Trophoblast cell (in vitro differentiated cells and primary cell): ENCODE data around the gene CPNE9.

Experiments
- DNase-seq, 2 donors: peaks; one replicate each; pipeline ENCODE4 v3.0.0-alpha.2; 2016
- H2AFZ ChIP-seq: 2 replicates; pipeline ENCODE4 v1.6.1; 2013; ENCODE audit warnings: low read length, moderate library complexity, mild to moderate bottlenecking; ENCODE audit not compliant: insufficient read depth, poor library complexity
- H2AK5ac ChIP-seq: 2 replicates; pipeline ENCODE4 v1.6.1; 2013; ENCODE audit warnings: mild to moderate bottlenecking, low read length
- H2BK120ac ChIP-seq: 2 replicates; pipeline ENCODE4 v1.6.1; 2013; ENCODE audit warnings: low read length, mild to moderate bottlenecking, moderate library complexity; ENCODE audit not compliant: insufficient read depth, poor library complexity
- H2BK12ac ChIP-seq: 2 replicates; pipeline ENCODE4 v1.6.1; 2013; ENCODE audit warnings: mild to moderate bottlenecking, low read length, moderate library complexity
- H2BK5ac ChIP-seq: 2 replicates; pipeline ENCODE4 v1.6.1; 2013; ENCODE audit warnings: low read length, low read depth, moderate library complexity, mild to moderate bottlenecking; ENCODE audit not compliant: poor library complexity
- H3K14ac ChIP-seq: 2 replicates; pipeline ENCODE4 v1.6.1; 2013; ENCODE audit warnings: mild to moderate bottlenecking, low read length
- H3K18ac ChIP-seq: 2 replicates; pipeline ENCODE4 v1.6.1; 2013; ENCODE audit warnings: mild to moderate bottlenecking, low read length
- H3K23ac ChIP-seq: 2 replicates; pipeline ENCODE4 v1.6.1; 2013; ENCODE audit warnings: low read length
- H3K27ac ChIP-seq: 2 replicates; pipeline ENCODE4 v1.5.1; 2013; ENCODE audit warnings: low read depth, mild to moderate bottlenecking, inconsistent platforms, low read length, moderate library complexity
- H3K27me3 ChIP-seq: 2 replicates; pipeline ENCODE4 v1.6.1; 2013; ENCODE audit warnings: inconsistent platforms, mild to moderate bottlenecking, low read length, moderate library complexity; ENCODE audit not compliant: insufficient read depth
- H3K36me3 ChIP-seq, 2 experiments: 1 replicate in 1 of 2; 2 replicates in 1 of 2; pipeline ENCODE4 v1.6.1; 2013; ENCODE audit warnings: low read length in 2 of 2, mild to moderate bottlenecking in 2 of 2, moderate library complexity in 1 of 2; ENCODE audit not compliant: insufficient read depth in 2 of 2, control insufficient read depth in 1 of 2
- H3K4ac ChIP-seq: 2 replicates; pipeline ENCODE4 v1.6.1; 2013; ENCODE audit warnings: low read depth, mild to moderate bottlenecking, low read length, moderate library complexity
- H3K4me1 ChIP-seq, 2 experiments: 1 replicate in 1 of 2; 2 replicates in 1 of 2; pipeline ENCODE4 v1.6.1; 2013; ENCODE audit warnings: low read length in 2 of 2, mild to moderate bottlenecking in 2 of 2, moderate library complexity in 1 of 2; ENCODE audit not compliant: insufficient read depth in 2 of 2, control insufficient read depth in 1 of 2
- H3K4me2 ChIP-seq: 2 replicates; pipeline ENCODE4 v1.6.1; 2013; ENCODE audit warnings: inconsistent platforms, mild to moderate bottlenecking, low read length, moderate library complexity
- H3K4me3 ChIP-seq: 2 replicates; pipeline ENCODE4 v1.5.1; 2013; ENCODE audit warnings: mild to moderate bottlenecking, low read depth, low read length, inconsistent platforms
- H3K79me1 ChIP-seq: one replicate; pipeline ENCODE4 v1.6.1; 2013; ENCODE audit warnings: low read length
- H3K79me2 ChIP-seq: 2 replicates; pipeline ENCODE4 v1.6.1; 2013; ENCODE audit warnings: low read length, mild to moderate bottlenecking; ENCODE audit not compliant: control insufficient read depth, insufficient read depth, poor library complexity
- H3K9ac ChIP-seq: 2 replicates; pipeline ENCODE4 v1.6.1; 2013; ENCODE audit warnings: mild to moderate bottlenecking, low read length
- H3K9me3 ChIP-seq: 2 replicates; pipeline ENCODE4 v1.6.1; 2013; ENCODE audit warnings: low read depth, mild to moderate bottlenecking, control low read depth, inconsistent platforms, low read length; ENCODE audit not compliant: insufficient read depth
- H4K12ac ChIP-seq: 2 replicates; pipeline ENCODE4 v1.6.1; 2013; ENCODE audit warnings: low read depth, mild to moderate bottlenecking, low read length, moderate library complexity
- H4K8ac ChIP-seq: 2 replicates; pipeline ENCODE4 v1.6.1; 2013; ENCODE audit warnings: low read depth, mild to moderate bottlenecking, low read length, moderate library complexity
- H4K91ac ChIP-seq: one replicate; pipeline ENCODE4 v1.6.1; 2013; ENCODE audit warnings: low read depth, mild to moderate bottlenecking, low read length, moderate library complexity
- WGBS: extraction: QIAGEN DNeasy Blood & Tissue Kit; methylation state at CpG from one replicate; pipeline ENCODE4 v1.1.7; 2013; ENCODE audit warnings: missing lambda C conversion rate; ENCODE audit not compliant: insufficient read length, insufficient coverage; ENCODE audit errors: extremely low coverage; 5-methylcytosine and 5-hydroxymethylcytosine counted together

The CPNE9 gene

DNA sequence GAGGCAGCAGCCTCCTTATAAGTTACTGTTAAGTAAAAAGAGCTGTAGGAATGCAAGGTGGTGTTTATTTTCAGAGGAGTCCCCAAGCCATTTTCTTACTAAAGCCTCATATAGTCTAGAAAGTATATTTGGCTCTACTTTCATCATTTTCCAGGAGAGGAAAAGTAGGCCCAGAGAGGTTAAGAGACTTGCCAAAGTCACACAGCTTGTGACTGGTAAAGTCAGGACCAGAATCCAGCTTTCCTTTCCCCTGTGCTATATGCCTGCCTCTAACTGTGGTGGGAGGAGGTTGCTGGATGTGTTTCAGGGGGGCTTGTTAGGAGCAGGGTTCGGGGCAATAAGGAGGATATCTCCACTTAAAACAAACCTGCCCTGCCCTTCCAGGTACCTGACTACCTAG lies 38.9 kb downstream of the CPNE9 start:
- no peaks in the 10 kb centered on the region for H3K9me3 ChIP-seq
- H3K4me1 ChIP-seq: no peaks in the 10 kb centered on the region
- no CpG with 5 or more reads among the region's 1 CpG for WGBS
- DNase-seq: no peak
- H2BK12ac ChIP-seq: no peak overlapping the region
- H3K79me1 ChIP-seq: no peaks in the 10 kb centered on the region
- peaks cover 82 to 96% of the 10 kb centered on the region in 2 experiments for H3K36me3 ChIP-seq
- H2BK5ac ChIP-seq: no peak overlapping the region
- H3K79me2 ChIP-seq: no peaks in the 10 kb centered on the region
- H3K23ac ChIP-seq: no peak overlapping the region
- no peak overlapping the region for H3K4me2 ChIP-seq
- H3K9ac ChIP-seq: no peak overlapping the region
- no peak overlapping the region for H4K8ac ChIP-seq
- H3K27ac ChIP-seq: no peak overlapping the region
- no peak overlapping the region for H2BK120ac ChIP-seq
- H2AFZ ChIP-seq: no peak overlapping the region
- no peak overlapping the region for H3K4ac ChIP-seq
- H3K18ac ChIP-seq: no peak overlapping the region
- H3K14ac ChIP-seq: no peak overlapping the region
- no peak overlapping the region for H4K91ac ChIP-seq
- H2AK5ac ChIP-seq: no peak overlapping the region
- H3K4me3 ChIP-seq: no peak overlapping the region
- H3K27me3 ChIP-seq: no peaks in the 10 kb centered on the region
- H4K12ac ChIP-seq: no peak overlapping the region

DNA sequence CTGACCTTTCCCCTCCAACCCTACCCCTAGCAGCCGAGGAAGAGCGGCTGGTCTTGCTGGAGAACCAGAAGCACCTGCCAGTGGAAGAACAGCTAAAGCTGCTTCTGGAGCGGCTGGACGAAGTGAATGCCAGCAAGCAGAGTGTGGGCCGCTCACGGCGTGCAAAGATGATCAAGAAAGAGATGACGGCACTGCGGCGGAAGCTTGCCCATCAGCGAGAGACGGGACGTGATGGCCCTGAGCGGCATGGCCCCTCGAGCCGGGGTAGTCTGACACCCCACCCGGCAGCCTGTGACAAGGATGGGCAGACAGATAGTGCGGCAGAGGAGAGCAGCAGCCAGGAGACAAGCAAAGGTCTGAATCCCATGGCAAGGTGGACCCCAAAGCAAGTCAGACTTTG lies 39.9 kb downstream of the CPNE9 start:
- Histone ChIP-seq H2AFZ (no peak overlapping the region), H3K4me2 (no peak overlapping the region), H4K8ac (no peak overlapping the region), H3K79me2 (no peaks in the 10 kb centered on the region), H3K18ac (no peak overlapping the region), H3K36me3 (peaks cover 80 to 95% of the 10 kb centered on the region in 2 experiments), H3K27me3 (no peaks in the 10 kb centered on the region), H3K14ac (no peak overlapping the region), H3K23ac (no peak overlapping the region), H3K9ac (no peak overlapping the region), H3K79me1 (no peaks in the 10 kb centered on the region), H3K4me3 (no peak overlapping the region), H3K4me1 (no peaks in the 10 kb centered on the region), H2AK5ac (no peak overlapping the region), H3K27ac (no peak overlapping the region), H3K4ac (no peak overlapping the region), H2BK12ac (no peak overlapping the region), H2BK5ac (no peak overlapping the region), H4K12ac (no peak overlapping the region), H4K91ac (no peak overlapping the region), H3K9me3 (no peaks in the 10 kb centered on the region), H2BK120ac (no peak overlapping the region)
- WGBS: no CpG with 5 or more reads among the region's 18 CpGs
- no peak for DNase-seq

- Histone ChIP-seq H3K4me3 (no peak overlapping the region), H2BK5ac (no peak overlapping the region), H3K79me1 (no peaks in the 10 kb centered on the region), H4K8ac (no peak overlapping the region), H3K36me3 (peaks cover 76 to 89% of the 10 kb centered on the region in 2 experiments), H2BK12ac (no peak overlapping the region), H3K4me2 (no peak overlapping the region), H2BK120ac (no peak overlapping the region), H3K27ac (no peak overlapping the region), H3K4ac (no peak overlapping the region), H2AK5ac (no peak overlapping the region), H3K9me3 (no peaks in the 10 kb centered on the region), H3K79me2 (no peaks in the 10 kb centered on the region), H3K27me3 (no peaks in the 10 kb centered on the region), H2AFZ (no peak overlapping the region), H3K18ac (no peak overlapping the region), H3K14ac (no peak overlapping the region), H3K23ac (no peak overlapping the region), H3K9ac (no peak overlapping the region), H4K91ac (no peak overlapping the region), H4K12ac (no peak overlapping the region), H3K4me1 (peaks cover 0 to 2% of the 10 kb centered on the region in 2 experiments)
- no CpG with 5 or more reads among the region's 13 CpGs for WGBS
- no peak for DNase-seq
Measured at GRCh38 chr3:9744162-9744561, 40.5 kb downstream of the CPNE9 start.

GRCh38 chr3:9745521-9745920 lies 41.9 kb downstream of the CPNE9 start:
- no CpG with 5 or more reads among the region's 12 CpGs for WGBS
- Histone ChIP-seq H3K27me3 (no peaks in the 10 kb centered on the region), H3K14ac (no peak overlapping the region), H3K79me2 (peaks cover 3% of the 10 kb centered on the region), H4K12ac (no peak overlapping the region), H3K4me1 (peaks cover under 1 to 5% of the 10 kb centered on the region in 2 experiments), H3K18ac (no peak overlapping the region), H3K27ac (no peak overlapping the region), H4K91ac (no peak overlapping the region), H2AFZ (no peak overlapping the region), H3K36me3 (peaks cover 65 to 76% of the 10 kb centered on the region in 2 experiments), H3K9ac (no peak overlapping the region), H3K23ac (no peak overlapping the region), H2BK5ac (no peak overlapping the region), H3K4ac (no peak overlapping the region), H3K9me3 (no peaks in the 10 kb centered on the region), H2BK12ac (no peak overlapping the region), H3K4me3 (no peak overlapping the region), H2BK120ac (no peak overlapping the region), H2AK5ac (no peak overlapping the region), H4K8ac (no peak overlapping the region), H3K4me2 (no peak overlapping the region), H3K79me1 (peaks cover 7% of the 10 kb centered on the region)
- DNase-seq: no peak
